HG03460 (cell line): ENCODE data around the gene UBTD1.
A peak's percentile ranks its signal among the peaks of the same experiment; 100 is the strongest.

Experiments used
- ATAC-seq: cut with Tn5 transposase; IDR thresholded peaks from one replicate; pipeline ENCODE4 v1.9.1; 2021; ENCODE audit not compliant: unreplicated experiment

The UBTD1 gene

GRCh38 chr10:97481071-97481470 lies 17.7 kb upstream of the UBTD1 start:
- no peak for ATAC-seq

DNA sequence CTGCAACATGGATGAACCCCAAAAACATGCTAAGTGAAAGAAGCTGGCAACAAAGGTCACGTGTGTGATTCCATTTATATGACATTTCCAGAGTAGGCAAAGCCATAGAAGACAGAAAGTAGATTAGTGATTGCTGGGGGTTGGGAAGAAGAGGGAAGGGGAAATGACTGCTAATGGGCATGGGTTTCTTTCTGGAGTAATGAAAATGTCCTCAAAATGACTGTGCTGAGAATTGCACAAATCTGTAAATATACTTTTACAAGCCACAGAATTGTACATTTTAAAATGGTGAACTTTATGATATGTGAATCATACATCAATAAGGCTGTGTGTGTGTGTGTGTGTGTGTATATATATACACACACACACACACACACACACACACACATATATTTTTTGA lies 16.3 kb upstream of the UBTD1 start:
- no peak for ATAC-seq

GRCh38 chr10:97483506-97483905 lies 15.2 kb upstream of the UBTD1 start:
- ATAC-seq, result no peak

- no peak for ATAC-seq
Observed at GRCh38 chr10:97483921-97484320, 14.8 kb upstream of the UBTD1 start.

GRCh38 chr10:97485647-97486281 lies 13.0 kb upstream of the UBTD1 start:
- ATAC-seq, result no peak

- no peak for ATAC-seq
Observed at GRCh38 chr10:97490592-97490991, 8.1 kb upstream of the UBTD1 start.

- ATAC-seq, result no peak
Observed at GRCh38 chr10:97494151-97494550, 4.6 kb upstream of the UBTD1 start.

- ATAC-seq, result no peak
Observed at GRCh38 chr10:97494863-97495506, 3.7 kb upstream of the UBTD1 start.

- ATAC-seq, result no peak
Observed at GRCh38 chr10:97497572-97498075, 1.1 kb upstream of the UBTD1 start.

DNA sequence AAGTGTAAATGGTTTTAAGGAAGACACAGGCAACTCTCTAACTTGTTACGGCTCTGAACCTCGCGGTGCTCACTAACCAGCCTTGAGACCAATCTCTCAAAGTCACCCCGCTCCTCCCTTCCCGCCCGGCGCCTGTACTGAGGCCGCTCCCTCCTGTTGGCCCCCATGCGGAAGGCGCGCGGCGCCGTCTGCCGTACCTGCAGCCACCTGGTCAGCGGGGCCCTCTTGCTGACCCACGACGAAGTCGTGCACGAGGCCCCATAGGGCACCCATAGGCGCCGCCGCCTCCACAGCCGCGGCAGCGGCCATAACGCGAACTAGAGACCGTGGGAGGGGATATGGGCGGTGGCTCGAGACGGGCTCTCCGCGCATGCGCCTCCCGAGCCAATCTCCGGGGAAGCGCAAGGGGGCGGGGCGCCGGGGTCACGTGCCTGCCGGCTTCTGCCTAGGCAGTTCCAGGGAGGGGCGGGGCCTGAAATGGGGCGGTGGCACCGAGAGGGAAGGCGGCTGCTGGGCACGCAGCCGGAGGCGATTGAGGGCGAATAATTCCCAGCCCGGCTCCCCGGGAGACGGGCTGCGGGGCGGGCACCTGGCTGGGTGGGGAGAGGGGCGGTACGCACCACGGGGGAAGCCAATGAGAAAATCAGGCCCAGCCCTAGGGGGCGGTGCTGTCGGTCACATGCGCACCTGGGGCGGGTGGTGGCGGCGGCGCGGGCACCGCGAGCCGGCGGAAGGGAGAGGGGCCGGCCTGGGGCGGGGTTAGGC lies 466 bp upstream of the UBTD1 start, which contains the start of gene MMS19:
Gene MMS19 (minus strand): TSS at position 347 of the 765 bp plus-strand sequence. CDS start 38 bp downstream, at position 309.
- ATAC-seq, result peak; percentile 94

- ATAC-seq, result no peak
Observed at GRCh38 chr10:97499561-97500296, 1.0 kb downstream of the UBTD1 start.

GRCh38 chr10:97500297-97500575 lies 1.5 kb downstream of the UBTD1 start:
- ATAC-seq, result no peak

DNA sequence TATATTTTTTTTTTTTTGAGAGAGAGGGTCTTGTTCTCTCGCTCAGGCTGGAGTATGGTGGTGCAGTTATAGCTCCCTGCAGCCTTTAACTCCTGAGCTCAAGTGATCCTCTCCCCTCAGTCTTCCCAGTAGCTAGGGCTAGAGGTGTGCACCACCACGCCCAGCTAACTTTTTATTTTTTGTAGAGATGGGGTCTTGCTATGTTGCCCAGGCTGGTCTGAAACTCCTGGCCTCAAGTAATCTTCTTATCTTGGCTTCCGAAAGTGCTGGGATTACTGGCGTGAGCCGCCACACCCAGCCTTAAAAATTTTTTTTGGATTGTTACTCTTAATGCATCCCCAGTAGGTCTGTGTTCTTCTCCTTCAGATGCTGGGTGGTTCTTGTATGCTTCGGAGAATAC lies 4.2 kb downstream of the UBTD1 start:
- ATAC-seq, result no peak

DNA sequence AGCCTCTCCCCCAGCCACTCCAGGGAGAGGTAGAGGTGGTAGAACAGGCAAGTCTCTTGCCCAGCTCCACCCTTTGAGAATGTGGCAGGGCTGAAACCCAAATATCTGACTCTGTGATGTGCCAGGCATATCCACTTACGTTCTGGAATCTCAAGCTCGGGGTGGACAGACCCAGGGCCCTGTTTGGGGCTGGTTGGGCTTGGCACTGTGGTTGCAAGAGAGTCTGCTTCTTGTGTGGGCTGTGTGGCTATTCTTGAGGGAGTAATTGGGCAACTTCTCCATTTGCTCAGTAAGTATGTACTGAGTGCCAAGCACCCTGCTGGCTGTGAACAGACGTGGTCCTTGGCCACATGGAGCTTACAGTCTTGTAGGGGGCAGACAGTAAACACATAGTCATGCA lies 4.7 kb downstream of the UBTD1 start:
- no peak for ATAC-seq

DNA sequence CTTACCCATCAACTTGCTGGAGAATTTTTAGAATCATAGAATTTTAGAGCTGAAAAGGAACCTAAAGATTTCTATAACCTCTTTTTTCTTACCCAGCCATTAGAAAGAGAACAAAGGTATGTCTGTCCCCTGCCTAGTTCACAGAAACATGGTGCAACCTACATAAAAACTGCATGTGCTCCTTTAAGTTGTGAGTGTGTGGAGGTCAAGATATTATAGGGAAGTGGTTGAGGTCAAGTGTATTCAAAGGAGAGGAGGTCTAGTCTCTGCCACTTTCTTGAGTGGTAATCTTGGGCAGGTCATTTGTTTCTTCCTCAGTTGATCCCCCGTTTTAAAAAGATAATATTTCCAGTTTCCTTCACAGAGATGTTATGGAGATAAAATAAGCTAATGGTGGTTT lies 6.4 kb downstream of the UBTD1 start:
- ATAC-seq, result no peak

GRCh38 chr10:97506199-97506991 lies 7.7 kb downstream of the UBTD1 start:
- no peak for ATAC-seq

- ATAC-seq, result no peak
Observed at GRCh38 chr10:97508342-97508741, 9.6 kb downstream of the UBTD1 start.

GRCh38 chr10:97509120-97509680 lies 10.5 kb downstream of the UBTD1 start:
- no peak for ATAC-seq

DNA sequence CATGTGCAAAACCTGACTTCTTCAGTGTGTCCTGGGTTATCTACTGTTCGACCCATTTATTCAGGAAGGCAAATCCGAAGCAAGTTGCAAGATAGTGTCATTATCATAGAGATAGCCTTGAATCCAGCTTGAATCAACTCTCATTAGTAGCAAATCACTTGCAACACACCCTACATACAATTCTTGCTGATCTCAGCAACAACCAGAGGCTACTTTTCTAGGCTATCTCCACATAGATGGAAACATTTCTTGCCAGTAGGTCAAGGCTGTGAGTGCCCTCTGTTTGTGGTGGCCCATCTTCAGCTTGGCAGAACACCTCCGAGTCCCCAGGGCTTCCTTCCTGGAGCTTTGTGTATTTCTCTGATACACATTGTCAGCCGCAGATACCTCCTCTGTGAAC lies 12.0 kb downstream of the UBTD1 start:
- no peak for ATAC-seq

- ATAC-seq, result no peak
Observed at GRCh38 chr10:97511711-97512440, 13.2 kb downstream of the UBTD1 start.
